ENCODE data around the gene ITGB1BP2. TPM values are rescaled to one million over a fixed set of nuclear protein-coding genes. Genes with fewer than 3 reads are reported as not detected.

Gene ITGB1BP2
- total and polyA plus RNA-seq, 2 of the 13 experiments (the other 11 are each of a cell fraction or from before 2014, with no cell fraction given): 0.90 to 2.2 TPM

DNA sequence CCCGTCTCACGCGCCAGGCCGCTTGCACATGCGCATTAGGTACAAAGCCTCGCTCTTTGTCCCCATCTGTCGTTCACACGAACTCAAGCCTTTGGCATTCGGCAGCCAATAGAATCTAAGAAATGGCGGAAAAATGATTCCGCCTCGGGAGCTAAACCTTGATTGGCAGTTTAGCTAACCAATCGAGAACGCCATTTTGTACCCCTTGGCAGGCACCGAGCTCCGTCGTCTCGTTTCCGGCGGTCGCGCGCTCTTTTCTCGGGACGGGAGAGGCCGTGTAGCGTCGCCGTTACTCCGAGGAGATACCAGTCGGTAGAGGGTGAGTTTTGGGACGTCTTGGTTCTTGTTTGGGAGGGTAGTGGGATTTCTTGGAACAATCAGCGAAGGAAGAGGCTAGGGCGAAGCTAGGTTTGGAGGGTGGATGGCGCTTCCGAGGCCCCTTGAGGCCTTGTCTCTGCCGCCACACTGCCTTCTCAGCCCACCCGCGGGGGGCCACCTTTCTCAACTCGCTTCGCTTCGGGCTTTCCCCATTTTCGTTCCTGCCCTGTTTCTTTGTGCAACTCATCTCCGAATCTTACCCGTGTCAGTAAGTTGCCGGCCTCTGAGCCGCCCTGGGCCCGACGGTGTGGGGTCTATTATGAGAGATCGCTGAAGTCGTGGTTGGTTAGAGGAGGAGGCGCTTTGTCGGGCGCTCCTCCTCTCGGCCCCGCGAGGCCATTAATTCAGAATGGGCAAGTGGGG is 18.0 kb upstream of the ITGB1BP2 start, which contains the start of gene NONO (continued):
- TF ChIP-seq ZNF775 (CRISPR knock-in tag; IDR thresholded peaks at IDR 0.05; ENCODE audit: borderline replicate concordance) (no peak), NCOA2 (CRISPR knock-in tag; IDR thresholded peaks at IDR 0.05) (no peak), GLI4 (CRISPR knock-in tag; IDR thresholded peaks at IDR 0.05; ENCODE audit: borderline replicate concordance) (no peak), SNRNP70 (IDR thresholded peaks at IDR 0.05; ENCODE audit: low read depth, low read length) (no peak), HMGXB4 (CRISPR knock-in tag; IDR thresholded peaks at IDR 0.05; ENCODE audit: borderline replicate concordance in 1 of 2, low read depth in 1 of 2) (0 out of 4 replicates have a peak, but pooled peaks of 1 of the 2 experiments have one; percentile 43), DNMT3B (CRISPR knock-in tag; conservative IDR thresholded peaks at IDR 0.05) (no peak), FOSL1 (CRISPR knock-in tag; IDR thresholded peaks at IDR 0.05; ENCODE audit: borderline replicate concordance) (no peak), RAD21 (CRISPR knock-in tag; IDR thresholded peaks at IDR 0.05) (no peak), SYNCRIP (IDR thresholded peaks at IDR 0.05; ENCODE audit: insufficient read depth, low read depth, low read length) (no peak), NCOR1 (IDR thresholded peaks at IDR 0.05; ENCODE audit: borderline replicate concordance, low read length) (no peak), ZNF619 (CRISPR knock-in tag; IDR thresholded peaks at IDR 0.05) (no peak), ZNF513 (CRISPR knock-in tag; conservative IDR thresholded peaks at IDR 0.05) (no peak), KDM3A (CRISPR knock-in tag; IDR thresholded peaks at IDR 0.05; ENCODE audit: low read depth) (no peak), ZKSCAN8 (CRISPR knock-in tag; IDR thresholded peaks at IDR 0.05; ENCODE audit: borderline replicate concordance) (no peak), POLR2A (IDR thresholded peaks at IDR 0.05; ENCODE audit: insufficient read depth in 1 of 2, low read depth in 2 of 2, low read length in 2 of 2) (peak; percentile 62 to 64), ZBTB44 (CRISPR knock-in tag; IDR thresholded peaks at IDR 0.05) (no peak), HHEX (CRISPR knock-in tag; IDR thresholded peaks at IDR 0.05) (no peak)
- TF ChIP-seq, protein P1, sequence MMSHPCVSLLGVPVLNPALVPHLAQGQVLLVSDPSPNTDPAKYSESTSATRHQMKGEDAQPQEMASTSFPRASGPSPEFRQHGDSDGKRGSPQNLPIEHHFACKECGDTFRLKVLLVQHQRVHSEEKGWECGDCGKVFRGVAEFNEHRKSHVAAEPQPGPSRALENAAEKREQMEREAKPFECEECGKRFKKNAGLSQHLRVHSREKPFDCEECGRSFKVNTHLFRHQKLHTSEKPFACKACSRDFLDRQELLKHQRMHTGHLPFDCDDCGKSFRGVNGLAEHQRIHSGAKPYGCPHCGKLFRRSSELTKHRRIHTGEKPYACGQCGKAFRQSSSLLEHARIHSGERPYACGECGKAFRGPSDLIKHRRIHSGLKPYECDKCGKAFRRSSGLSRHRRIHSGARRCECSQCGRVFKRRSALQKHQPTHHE (CRISPR knock-in tag; IDR thresholded peaks at IDR 0.05; ENCODE audit: borderline replicate concordance): 0 out of 2 replicates have a peak, but pooled peaks have one; percentile 56
- TF ChIP-seq, protein P2, sequence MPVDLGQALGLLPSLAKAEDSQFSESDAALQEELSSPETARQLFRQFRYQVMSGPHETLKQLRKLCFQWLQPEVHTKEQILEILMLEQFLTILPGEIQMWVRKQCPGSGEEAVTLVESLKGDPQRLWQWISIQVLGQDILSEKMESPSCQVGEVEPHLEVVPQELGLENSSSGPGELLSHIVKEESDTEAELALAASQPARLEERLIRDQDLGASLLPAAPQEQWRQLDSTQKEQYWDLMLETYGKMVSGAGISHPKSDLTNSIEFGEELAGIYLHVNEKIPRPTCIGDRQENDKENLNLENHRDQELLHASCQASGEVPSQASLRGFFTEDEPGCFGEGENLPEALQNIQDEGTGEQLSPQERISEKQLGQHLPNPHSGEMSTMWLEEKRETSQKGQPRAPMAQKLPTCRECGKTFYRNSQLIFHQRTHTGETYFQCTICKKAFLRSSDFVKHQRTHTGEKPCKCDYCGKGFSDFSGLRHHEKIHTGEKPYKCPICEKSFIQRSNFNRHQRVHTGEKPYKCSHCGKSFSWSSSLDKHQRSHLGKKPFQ (CRISPR knock-in tag; IDR thresholded peaks at IDR 0.05; ENCODE audit: insufficient replicate concordance): no peak
- TF ChIP-seq, protein P3, sequence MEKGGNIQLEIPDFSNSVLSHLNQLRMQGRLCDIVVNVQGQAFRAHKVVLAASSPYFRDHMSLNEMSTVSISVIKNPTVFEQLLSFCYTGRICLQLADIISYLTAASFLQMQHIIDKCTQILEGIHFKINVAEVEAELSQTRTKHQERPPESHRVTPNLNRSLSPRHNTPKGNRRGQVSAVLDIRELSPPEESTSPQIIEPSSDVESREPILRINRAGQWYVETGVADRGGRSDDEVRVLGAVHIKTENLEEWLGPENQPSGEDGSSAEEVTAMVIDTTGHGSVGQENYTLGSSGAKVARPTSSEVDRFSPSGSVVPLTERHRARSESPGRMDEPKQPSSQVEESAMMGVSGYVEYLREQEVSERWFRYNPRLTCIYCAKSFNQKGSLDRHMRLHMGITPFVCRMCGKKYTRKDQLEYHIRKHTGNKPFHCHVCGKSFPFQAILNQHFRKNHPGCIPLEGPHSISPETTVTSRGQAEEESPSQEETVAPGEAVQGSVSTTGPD (CRISPR knock-in tag; IDR thresholded peaks at IDR 0.05): no peak
